ELR (cell line): ENCODE measurements around the gene UBE2D1.
A peak's percentile ranks its signal among the peaks of the same experiment; 100 is the strongest.

Source experiments
- DNase-seq: peaks from one replicate; pipeline ENCODE4 v3.0.0-alpha.2; 2015; ENCODE audit warnings: low read depth

Gene UBE2D1

DNA sequence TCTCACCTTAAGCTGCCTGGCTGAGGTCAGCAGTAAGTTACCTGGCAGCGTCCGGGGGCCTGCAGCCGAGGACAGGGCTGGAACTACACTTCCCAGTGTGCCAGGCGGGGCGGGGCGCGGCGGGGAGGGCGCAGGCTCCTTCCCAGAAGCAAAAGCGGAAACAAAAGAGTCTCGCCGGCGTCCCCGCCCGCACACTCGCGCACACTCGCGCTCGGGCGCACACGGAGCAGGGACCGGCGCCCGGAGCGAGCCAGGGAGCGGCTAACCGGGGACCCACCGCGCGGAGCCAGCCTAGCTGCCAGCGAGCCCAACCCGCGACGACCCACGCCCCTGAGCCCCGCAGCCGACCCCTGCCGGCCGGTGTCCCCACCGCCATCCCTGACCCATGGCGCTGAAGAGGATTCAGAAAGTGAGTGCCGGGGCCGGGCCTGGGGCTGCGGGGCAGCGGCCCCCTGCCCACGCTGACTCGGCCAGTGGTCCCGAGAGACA is at the start of gene UBE2D1:
Gene UBE2D1 (plus strand): TSS at position 190 of the 489 bp plus-strand sequence. CDS start 196 bp downstream, at position 386.
- DNase-seq, result peak; percentile 82

DNA sequence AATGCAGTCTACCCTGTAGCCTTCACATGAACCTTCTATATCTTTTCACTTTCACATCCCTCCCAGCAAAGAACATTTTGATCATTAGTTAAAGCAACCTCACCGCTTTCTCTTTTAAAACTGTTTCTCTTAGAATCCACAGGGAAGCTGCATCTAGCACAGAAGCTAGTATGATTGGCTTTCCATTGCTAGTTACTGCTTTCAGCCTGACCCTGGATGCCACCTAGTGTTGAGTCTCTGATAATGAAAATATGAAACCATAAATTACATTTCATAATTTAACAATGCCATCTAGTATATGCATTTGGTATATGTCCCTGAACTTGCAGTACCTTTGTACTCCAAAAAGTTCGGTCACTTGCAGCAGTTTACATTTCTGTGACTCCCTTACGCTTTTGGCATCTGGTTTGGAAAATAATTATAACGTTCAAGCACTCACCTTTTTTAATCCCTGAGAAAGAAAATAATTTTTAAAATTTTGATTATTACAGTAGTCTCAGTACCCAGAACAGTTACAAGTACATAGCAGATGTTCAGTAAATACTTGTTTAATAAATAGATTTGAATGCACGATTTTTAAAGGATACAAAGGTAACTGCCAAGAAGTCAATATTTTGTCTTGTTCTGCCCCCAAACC is 43.1 kb upstream of the UBE2D1 start:
- DNase-seq, result peak; percentile 74

DNA sequence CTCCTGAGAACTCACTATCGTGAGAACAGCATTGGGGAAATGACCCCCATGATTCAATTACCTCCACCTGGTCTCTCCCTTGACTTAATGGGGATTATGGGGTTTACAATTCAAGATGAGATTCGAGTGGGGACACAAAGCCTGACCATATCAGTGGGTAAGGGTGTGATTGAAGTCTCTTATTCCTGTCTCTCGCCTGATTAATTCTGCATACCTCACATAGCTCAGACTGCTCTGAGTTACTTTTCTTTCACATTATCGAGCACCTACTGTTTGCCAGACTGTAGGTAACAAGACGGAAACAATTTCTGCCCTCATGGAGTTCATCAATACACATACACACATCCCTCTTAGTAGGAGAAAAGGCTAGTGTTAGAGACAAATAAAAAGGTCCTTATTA is 40.8 kb upstream of the UBE2D1 start:
- no peak for DNase-seq

DNA sequence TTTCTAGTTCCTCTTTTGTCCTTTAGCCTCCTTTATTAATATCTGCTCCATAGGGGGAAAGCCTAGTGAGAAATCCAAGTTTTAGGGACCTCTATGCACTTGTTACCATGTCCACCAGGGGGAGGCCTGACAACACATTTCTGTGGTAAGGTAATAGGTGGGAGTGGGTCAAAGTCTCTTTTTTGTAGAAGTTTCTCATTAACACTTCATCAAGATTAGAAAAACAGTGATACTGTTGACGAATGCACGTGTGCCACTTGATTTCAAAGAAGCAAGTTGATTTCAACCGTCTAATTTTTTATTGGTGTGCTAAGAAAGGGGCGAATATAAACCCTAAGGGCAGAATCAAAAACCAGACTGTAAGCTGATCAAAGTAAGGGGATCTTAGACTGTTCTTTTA is 35.2 kb upstream of the UBE2D1 start:
- DNase-seq, result peak; percentile 69

DNA sequence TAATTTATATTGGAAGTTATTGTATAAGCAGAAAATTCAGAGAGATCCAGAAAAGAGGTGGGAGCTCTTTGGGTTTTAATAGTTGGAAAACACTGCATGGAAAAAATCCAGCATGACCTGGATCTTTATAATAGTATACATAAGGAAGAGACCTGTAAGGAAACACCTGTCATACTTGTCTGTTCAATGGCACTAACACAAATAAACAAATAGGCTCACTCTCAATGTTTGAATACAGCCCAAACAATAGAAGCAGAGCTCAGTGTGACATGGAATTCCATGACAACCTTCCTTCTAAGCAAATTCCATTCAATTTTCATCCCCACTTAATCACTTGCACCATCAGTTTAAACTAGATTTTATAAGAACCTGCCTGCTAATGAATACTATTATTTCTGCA is 34.1 kb upstream of the UBE2D1 start:
- no peak for DNase-seq

DNA sequence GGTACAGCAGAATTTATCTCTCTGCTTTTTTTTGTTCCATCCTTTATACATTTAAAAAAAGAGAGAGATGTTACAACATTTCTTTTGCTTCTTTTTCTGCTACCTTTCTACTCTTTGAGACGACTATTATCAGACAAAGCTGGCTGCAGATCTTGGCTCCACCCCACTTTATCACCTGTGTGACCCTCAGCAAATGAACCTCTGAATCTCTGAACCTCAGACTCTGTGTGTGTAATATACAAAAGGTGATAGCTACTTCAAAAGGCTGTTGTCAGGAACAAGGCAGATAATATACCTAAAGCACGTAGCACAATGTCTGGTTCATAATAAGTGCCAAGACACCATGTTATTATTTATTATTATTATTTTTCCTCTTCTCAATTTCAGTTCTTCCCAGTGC is 32.6 kb upstream of the UBE2D1 start:
- no peak for DNase-seq

DNA sequence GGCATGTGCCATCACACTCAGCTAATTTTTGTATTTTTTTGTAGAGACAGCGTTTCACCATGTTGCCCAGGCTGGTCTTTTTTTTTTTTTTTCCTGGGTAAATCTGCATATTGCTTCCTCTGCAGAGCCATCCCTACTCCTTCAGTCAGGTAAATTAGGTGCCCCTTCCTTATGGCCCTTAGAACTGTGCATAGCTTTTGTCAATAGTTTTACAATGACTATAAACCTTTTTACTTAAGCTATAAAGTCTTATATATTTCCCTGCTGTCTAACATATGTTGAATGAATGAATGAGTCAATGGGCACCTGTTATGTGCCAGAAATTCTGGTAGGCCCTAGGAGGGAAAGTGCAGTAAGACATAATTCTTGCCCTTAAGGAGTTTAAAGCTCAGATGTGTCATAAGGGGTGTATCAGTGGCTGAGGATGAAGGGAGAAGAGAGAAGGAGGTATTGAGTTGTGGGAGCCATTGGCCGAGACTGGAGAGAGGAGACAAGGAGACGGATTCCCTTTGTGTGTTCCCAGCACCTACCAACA is 30.6 kb upstream of the UBE2D1 start:
- DNase-seq, result no peak

DNA sequence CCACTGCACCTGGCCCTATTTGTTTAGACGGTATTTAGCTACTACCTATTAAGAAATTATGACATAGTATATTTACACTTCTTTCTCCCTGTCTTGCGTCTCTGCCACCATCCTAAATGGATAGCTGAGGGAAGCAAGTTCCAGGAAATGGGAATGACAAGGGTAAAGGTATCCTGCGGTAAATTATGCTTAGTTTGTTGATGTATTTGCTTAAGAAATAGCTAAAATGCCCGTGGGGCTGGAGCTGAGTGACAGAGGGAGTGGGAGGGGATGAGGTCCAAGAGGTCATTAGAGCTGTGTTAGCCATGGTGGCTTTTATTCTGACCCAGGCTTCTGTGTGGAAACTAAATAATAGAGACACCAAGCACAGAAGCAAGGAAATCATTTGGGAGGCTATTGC is 29.0 kb upstream of the UBE2D1 start:
- no peak for DNase-seq

DNA sequence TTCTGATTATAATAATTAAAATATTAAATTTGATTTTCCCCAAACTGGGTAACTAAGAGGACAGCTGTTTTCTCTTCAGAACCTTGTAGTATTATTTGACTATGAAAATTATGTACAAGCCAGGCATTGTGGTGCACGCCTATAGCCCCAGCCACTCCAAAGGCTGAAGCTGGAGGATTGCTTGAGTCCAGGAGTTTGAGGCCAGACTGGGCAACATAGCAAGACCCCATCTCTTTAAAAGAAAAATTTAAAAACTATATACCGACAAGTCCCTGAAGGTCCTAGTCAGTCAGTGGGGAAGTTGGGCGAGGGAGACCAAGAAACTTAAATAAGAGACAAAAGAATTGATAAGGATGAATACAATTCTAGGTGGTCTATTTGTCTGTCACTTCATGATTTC is 27.1 kb upstream of the UBE2D1 start:
- no peak for DNase-seq

DNA sequence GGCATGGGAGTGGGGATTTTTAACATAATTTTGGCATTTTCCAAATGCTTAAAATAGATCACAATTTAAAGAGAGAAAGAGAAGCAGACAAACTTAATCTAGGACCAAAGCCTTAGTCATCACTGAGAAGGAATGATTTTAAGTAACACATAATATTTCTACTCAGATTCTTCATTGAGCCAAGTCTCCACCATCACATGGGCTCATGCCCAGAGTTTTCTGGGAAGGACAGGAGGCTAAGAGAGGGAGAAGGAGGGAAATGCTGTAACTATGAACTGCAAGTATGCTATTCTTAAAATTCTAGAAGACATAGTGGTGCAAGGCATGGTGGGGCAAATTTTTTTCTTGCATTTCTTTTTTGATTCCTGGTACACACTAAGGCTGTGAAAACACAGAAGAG is 23.8 kb upstream of the UBE2D1 start:
- no peak for DNase-seq

DNA sequence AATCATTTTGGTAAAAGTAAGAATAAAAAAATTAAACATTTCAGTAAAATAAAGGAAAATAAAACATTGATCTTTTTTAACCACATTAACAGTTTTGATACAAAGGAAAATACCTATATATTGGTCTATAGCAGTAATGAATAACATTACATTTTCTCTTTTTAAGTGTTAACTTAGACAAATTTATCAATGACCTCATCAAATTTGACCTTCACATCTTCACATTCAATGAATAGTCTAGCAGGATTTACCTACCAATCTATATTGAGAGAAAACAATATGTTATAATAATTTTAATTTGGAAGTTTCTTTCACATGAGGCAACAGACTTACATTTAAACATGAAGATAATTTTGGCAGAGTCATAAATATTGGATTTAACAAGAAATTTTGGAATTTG is 17.9 kb upstream of the UBE2D1 start:
- no peak for DNase-seq

DNA sequence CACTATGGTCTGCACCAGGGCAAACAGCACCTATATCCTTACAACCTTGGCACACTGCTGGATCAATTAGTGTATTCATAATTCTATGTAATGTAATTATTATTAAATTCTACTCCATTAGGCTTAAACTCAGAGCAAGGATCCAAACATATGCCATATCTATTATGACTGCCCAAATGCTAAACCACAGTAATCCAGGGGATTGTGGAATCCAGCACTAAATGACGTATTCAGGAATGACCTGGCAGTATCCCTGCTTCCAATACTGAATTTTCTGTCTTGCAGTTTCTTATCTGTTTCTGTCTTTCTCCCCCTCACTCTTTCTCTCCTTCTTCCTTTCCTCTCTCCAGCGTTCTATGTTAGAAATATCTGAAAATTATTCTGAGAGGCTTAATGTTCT is 16.5 kb upstream of the UBE2D1 start:
- DNase-seq, result no peak

DNA sequence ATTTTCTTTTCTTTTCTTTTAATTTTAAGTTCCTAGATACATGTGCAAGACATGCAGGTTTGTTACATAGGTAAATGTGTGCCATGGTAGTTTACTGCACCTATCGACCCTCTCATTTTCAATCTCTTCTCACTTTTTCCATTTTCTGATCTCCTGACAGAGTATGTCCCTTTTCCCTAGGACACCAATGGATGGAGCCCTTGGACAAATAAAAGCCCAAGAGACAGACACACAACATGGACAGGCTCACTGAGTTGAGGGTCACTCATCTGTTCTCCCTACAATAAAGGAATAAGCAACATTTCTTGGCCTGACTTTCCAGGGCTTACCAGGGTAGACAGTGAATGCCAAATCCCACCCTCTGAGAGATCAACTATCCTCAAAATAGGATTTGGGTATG is 15.2 kb upstream of the UBE2D1 start:
- peak; percentile 2 for DNase-seq

DNA sequence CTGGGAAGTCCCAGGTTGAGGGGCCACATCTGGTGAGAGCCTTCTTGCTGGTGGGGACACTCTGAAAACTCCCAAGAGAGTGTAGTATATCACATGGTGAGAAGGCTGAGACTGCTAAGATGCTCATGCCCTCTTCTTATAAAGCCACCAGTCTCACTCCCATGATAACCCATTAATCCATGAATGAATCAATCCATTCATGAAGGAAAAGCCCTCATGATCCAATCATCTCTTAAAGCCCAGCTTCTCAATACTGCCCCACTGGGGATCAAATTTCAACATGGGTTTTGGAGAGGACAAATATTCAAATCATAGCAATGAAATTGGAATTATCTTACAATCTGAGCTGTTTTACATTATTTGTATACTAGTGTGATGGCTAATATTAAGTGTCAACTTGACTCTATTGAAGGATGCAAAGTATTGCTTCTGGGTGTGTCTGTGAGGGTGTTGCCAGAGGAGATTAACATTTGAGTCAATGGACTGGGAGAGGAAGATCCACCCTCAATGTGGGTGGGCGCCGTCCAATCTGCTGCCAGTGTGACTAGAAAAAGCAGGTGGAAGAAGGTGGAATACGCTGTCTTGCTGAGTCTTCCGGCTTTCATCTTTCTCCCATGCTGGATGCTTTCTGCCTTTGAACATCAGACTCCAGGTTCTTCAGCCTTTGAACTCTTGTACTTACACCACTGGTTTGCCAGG is 14.3 kb upstream of the UBE2D1 start:
- DNase-seq, result no peak

DNA sequence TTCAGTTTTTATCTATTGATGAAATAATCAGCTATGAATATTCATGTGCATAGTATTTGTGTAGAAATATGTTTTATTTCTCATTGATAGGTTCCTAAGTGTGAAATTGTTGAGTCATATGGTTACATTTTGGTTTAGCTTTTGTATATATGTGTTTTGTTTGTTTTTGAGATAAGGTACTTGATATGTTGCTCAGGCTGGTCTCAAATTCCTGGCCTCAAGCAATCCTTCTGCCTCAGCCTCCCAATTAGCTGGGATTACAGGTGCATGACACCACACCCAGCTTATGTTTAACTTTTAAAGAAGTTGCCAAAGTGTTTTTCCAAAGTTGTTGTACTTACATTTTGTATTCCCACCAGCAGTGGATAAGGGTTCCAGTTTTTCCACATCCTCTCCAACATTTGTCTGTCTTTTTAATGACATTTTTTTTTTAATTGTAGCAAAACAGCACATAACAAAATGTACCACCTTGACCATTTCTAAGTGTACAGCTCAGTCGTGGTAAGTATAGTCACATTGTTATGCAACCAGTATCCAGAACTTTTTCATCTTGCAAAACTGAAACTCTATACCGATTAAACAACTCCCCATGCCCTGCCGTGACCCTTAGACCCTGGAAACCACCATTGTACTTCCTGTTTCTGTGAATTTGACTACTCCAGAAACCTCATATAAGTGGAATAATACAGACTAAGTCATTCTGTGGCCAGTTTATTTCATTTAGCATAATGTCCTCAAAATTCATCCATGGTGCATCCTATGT is 12.6 kb upstream of the UBE2D1 start:
- DNase-seq, result peak; percentile 3

DNA sequence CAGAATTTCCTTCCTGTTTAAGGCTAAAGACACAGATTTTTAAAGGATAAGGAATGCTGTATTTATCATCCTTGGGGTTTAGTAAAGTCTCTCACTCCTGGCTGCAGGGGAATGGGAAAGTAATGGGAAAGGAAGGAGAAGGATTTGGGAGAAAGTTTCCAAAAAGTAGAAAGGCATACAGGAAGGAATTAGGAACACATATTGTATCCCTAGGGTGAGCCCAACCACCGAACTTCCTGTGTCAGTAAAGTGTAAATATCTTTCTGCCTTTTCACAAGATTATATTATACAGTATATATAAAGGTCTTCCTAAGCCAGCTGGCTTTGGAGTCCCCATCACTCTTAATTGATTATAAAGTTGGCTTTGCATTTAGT is 12.0 kb upstream of the UBE2D1 start:
- no peak for DNase-seq

DNA sequence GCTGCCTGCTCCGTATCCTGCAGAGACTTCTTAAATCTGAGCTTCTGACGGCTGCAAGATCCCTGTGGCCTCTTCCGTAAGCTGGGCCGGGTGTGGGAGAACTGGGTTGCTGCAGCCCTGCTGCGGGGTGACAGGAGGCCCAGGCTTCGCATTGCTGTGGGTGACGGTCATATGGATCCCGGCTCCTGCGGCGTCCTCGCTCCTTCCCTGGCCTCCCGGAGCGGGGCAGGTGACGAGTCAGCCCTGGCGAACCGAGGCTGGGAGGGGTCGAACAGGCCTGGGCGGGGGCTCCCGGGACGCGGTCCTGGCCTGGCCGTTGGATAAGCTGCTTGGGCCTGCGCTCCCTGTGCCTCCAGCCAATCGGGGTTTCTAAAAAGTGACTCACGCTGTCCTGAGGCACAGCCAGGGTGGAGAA is 7.8 kb upstream of the UBE2D1 start:
- peak; percentile 37 for DNase-seq

DNA sequence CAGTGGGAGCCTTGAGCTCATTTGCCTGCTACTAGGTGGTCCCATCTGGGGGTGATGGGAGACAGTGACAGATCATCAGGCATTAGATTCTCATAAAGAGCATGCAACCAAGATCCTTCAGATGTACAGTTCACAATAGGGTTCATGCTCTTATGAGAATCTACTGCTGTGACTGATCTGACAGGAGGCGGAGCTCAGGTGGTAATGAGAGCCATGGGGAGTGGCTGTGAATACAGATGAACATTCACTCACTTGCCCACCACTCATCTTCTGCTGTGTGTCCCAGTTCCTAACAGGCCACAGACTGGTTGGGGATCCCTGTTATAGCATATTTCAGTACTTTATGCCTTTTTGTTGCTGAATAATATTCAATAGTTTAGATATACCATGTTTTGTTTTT is 6.6 kb upstream of the UBE2D1 start:
- DNase-seq, result no peak

DNA sequence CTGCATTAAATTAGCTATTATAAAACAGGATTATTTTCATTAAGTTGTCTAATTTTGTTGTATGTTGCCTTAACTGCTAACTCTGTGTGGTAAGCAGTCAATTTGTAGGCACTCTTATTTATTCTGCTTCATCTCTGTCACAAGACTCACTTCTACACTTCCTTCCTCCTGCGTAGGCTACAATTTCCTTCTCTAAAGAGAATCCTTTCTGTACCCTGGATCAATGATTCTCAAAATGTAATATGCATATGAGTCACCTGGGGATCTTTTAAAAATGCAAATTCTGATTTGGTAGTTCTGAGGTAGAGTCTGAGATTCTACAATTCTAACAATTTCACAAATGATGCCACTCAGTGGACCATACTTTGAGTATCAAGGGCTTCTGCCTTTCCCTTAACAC is 4.4 kb upstream of the UBE2D1 start:
- no peak for DNase-seq

DNA sequence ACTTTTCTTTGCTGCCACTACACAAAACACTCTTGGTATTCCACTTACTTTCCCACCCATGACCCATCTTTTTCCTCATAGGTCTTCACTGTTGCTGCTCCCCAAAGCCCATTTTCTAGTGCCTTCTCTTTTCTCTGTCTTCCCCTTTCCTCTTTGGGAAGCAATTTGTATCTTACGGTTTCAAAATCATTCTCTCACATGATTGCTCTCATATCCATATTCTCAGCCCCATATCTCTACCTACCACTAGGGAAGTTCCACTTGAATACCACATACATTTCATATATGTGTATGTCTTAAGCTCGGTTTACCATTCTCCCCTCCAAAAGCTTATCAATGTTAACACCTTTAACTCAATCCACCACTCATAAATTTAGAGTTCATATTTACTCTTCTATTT is 3.2 kb upstream of the UBE2D1 start:
- DNase-seq, result no peak

DNA sequence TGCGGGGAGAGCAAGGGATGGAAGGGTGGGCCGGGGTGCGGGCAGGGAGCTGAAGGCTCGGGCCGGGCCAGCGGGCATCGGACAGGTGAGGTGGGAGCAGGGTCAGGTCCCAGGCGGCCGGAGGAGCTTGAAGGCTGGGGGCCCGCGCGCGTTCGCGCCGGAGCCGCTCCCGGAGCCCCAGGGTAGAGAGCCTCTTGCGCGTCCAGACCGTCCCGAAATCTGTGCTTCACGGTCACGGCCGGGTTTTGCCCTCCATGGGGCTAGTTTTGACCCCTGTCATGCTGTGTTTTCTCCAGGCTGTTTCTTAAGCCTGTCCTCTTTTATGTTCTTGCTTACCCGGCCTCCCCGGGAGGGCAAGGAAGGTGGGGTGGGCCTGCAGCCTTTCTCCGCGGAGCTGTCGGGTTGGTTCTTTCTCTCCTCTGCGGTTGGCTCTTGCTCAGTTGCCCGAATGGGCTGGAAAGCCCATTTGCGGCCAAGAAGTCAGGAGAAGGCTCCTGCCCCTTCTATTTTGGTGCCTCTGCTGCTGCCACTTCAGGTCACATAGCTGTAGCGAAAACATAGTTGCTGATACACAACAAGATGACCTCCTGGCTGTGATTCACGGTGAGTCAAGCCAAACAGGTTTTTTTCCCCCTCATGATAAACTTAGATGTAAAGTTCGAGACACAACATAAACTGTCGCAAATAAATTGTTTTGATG is 650 bp downstream of the UBE2D1 start:
- peak; percentile 80 for DNase-seq

DNA sequence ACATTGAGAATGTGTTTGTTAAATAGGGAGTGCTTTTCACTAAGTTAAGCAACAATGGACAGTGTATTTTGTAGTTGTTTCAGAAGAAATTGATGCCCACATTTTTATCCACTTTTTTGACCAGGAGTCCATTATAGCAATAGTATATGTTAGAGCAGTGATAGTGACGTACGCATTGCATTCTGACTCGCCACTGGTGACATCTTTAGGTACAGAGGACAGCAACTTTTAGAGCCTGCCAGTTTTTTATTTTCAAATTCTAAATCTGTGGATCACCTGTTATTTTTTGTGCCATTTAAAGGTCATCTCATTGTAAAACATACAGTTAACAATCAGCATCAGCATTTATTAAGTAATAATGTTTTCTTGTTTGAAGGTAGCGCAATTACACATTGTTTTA is 1.4 kb downstream of the UBE2D1 start:
- DNase-seq, result no peak
